Measurements from ENCODE around the gene STK25. TPM values are rescaled to one million over a fixed set of nuclear protein-coding genes. Genes with fewer than 3 reads are reported as not detected.
A peak's percentile ranks its signal among the peaks of the same experiment; 100 is the strongest.

STK25 gene
- polyA plus RNA-seq, 3 donors = 62.7 to 215 (median 69.5) TPM

DNA sequence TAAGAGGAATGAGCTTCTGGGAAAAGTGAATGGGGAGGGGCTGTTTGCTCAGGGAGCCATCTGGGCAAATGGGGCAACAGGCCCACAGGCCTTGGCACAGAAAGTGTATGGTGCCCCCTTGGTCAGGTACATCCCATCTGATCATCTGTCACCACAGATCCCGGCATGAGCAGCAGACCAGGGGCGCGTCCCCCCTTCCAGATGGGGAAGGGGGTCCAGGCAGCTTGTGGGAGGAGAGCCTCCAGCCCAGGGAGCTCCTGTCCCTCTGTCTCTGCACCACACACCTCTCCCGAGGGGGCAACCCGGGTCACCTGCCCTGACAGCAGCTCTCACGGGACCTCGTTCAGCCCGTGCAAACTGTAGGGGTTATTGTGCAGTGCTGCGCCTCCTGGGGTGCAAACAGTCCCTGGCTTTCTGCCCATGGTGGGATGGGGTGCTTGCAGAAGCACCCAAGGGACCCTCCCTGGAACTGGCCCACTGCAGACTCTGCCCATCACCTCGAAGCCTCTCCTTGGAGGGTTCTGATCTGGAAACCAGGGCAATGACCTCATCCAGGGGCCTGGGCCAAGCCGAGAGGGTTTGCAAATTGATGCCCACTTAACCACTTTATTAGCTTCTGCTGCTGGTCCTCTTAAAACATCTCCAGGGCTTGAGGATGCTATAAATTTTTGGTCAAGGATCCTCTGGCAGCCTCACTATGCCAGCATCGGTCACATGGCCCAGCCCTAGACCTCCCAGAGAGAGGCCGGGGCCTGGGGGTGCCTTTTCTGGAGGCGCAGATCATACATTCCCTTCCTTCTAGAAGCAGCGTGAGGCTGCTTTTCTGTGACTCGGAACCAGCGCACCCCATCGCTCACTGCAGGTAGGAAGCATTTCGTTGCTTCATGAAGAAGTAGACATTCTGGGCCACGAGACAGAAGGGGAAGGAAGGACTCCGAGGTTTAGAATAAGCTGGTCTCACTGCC is 42.5 kb upstream of the STK25 start:
- Mint-ChIP-seq H3K27me3 (ENCODE audit: low read depth in 3 of 3) (peaks cover 26 to 49% (median 33%) of the 10 kb centered on the region in 3 donors), H3K4me1 (no peaks in the 10 kb centered on the region), H3K9me3 (peaks cover 0 to 10% (median 5%) of the 10 kb centered on the region in 7 donors), H3K36me3 (no peaks in the 10 kb centered on the region), H3K4me3 (no peak overlapping the region), H3K27ac (no peak overlapping the region)
- no peaks in the 10 kb centered on the region for H3K36me3 ChIP-seq (replicated peaks in 1 of 2; ENCODE audit: control insufficient read depth in 1 of 2, insufficient read depth in 2 of 2, low read length in 2 of 2)
- H3K4me2 ChIP-seq (replicated peaks; ENCODE audit: extremely low read depth, low read length, poor library complexity, severe bottlenecking) = no peak overlapping the region
- H3K9me3 ChIP-seq (replicated peaks in 1 of 2; ENCODE audit: control insufficient read depth in 1 of 2, insufficient read depth in 1 of 2, low read length in 2 of 2) = peaks cover 0 to 3% of the 10 kb centered on the region in 2 donors
- H3K9ac ChIP-seq (ENCODE audit: insufficient read depth, low read length, poor library complexity, severe bottlenecking) = no peak overlapping the region
- H3K4me1 ChIP-seq (ENCODE audit: control insufficient read depth in 1 of 2, insufficient read depth in 2 of 2, low read length in 2 of 2) = no peaks in the 10 kb centered on the region
- no peak overlapping the region for H3K27ac ChIP-seq (ENCODE audit: low read depth in 1 of 2, low read length in 2 of 2)
- 93% methylated on average over 8 of the region's 21 CpGs for WGBS (ENCODE audit: insufficient coverage)
- DNase-seq = no peak
- H3K79me2 ChIP-seq (ENCODE audit: insufficient read depth, low read length) = no peaks in the 10 kb centered on the region
- peaks cover 6 to 19% of the 10 kb centered on the region in 2 donors for H3K27me3 ChIP-seq (ENCODE audit: control insufficient read depth in 2 of 2, insufficient read depth in 2 of 2, low read length in 2 of 2)
- intact Hi-C loops (cut with micrococcal nuclease) = no loop called here
- no peak overlapping the region for H3K4me3 ChIP-seq (replicated peaks in 1 of 3; ENCODE audit: low read depth in 2 of 3, low read length in 3 of 3)
- TF ChIP-seq, protein P1, sequence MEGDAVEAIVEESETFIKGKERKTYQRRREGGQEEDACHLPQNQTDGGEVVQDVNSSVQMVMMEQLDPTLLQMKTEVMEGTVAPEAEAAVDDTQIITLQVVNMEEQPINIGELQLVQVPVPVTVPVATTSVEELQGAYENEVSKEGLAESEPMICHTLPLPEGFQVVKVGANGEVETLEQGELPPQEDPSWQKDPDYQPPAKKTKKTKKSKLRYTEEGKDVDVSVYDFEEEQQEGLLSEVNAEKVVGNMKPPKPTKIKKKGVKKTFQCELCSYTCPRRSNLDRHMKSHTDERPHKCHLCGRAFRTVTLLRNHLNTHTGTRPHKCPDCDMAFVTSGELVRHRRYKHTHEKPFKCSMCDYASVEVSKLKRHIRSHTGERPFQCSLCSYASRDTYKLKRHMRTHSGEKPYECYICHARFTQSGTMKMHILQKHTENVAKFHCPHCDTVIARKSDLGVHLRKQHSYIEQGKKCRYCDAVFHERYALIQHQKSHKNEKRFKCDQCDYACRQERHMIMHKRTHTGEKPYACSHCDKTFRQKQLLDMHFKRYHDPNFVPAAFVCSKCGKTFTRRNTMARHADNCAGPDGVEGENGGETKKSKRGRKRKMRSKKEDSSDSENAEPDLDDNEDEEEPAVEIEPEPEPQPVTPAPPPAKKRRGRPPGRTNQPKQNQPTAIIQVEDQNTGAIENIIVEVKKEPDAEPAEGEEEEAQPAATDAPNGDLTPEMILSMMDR (IDR thresholded peaks at IDR 0.05) = no peak
- H4K20me1 ChIP-seq (ENCODE audit: insufficient read depth, low read length) = no peaks in the 10 kb centered on the region
- H2AFZ ChIP-seq (ENCODE audit: insufficient read depth, low read depth, low read length, poor library complexity, severe bottlenecking) = no peak overlapping the region

DNA sequence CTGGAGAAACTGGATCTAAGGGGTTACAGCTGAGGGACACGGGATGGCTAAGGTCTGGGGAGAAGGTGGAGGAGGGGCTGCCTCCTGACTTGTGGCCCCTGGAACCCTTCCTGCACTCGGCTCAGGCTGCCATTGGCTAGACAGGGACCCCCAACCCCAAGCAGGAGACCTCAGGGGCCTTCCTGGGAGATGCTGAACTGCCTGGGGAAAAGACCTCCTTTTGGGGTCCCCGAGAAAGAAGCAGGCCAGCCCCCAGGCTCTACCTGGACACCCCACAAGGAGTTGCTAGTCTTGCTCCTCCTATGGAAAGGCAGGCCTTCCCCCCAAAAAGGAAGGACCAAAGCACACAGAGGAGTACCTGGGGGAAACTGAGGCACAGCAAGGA is 40.1 kb upstream of the STK25 start:
- no peaks in the 10 kb centered on the region for H3K9me3 ChIP-seq (replicated peaks in 1 of 2; ENCODE audit: control insufficient read depth in 1 of 2, insufficient read depth in 1 of 2, low read length in 2 of 2)
- Mint-ChIP-seq H3K36me3 (no peaks in the 10 kb centered on the region), H3K27ac (peak overlapping the region in 1 of 7 donors; percentile 18), H3K9me3 (peaks cover 0 to 5% (median 0%) of the 10 kb centered on the region in 7 donors), H3K4me1 (no peaks in the 10 kb centered on the region), H3K4me3 (peak overlapping the region in 1 of 2 donors; percentile 4), H3K27me3 (ENCODE audit: low read depth in 3 of 3) (peaks cover 14 to 32% (median 19%) of the 10 kb centered on the region in 3 donors)
- no peaks in the 10 kb centered on the region for H3K36me3 ChIP-seq (replicated peaks in 1 of 2; ENCODE audit: control insufficient read depth in 1 of 2, insufficient read depth in 2 of 2, low read length in 2 of 2)
- no peaks in the 10 kb centered on the region for H4K20me1 ChIP-seq (ENCODE audit: insufficient read depth, low read length)
- H3K9ac ChIP-seq (ENCODE audit: insufficient read depth, low read length, poor library complexity, severe bottlenecking) = no peak overlapping the region
- no peak overlapping the region for H3K27ac ChIP-seq (ENCODE audit: low read depth in 1 of 2, low read length in 2 of 2)
- no peak overlapping the region for H3K4me3 ChIP-seq (replicated peaks in 1 of 3; ENCODE audit: low read depth in 2 of 3, low read length in 3 of 3)
- no peak overlapping the region for H2AFZ ChIP-seq (ENCODE audit: insufficient read depth, low read depth, low read length, poor library complexity, severe bottlenecking)
- DNase-seq = no peak
- TF ChIP-seq, protein P1 (IDR thresholded peaks at IDR 0.05) = no peak
- H3K4me1 ChIP-seq (ENCODE audit: control insufficient read depth in 1 of 2, insufficient read depth in 2 of 2, low read length in 2 of 2) = no peaks in the 10 kb centered on the region
- intact Hi-C loops (cut with micrococcal nuclease) = no loop called here
- 83% methylated on average over 1 of the region's 3 CpGs for WGBS (ENCODE audit: insufficient coverage)
- no peaks in the 10 kb centered on the region for H3K79me2 ChIP-seq (ENCODE audit: insufficient read depth, low read length)
- H3K4me2 ChIP-seq (replicated peaks; ENCODE audit: extremely low read depth, low read length, poor library complexity, severe bottlenecking) = no peak overlapping the region
- H3K27me3 ChIP-seq (ENCODE audit: control insufficient read depth in 2 of 2, insufficient read depth in 2 of 2, low read length in 2 of 2) = peaks cover 5 to 17% of the 10 kb centered on the region in 2 donors

Measured in CD14-positive monocyte (primary cell).